Keratinocyte (primary cell): ENCODE measurements around the gene TRIM66.

Experiments used
- EZH2 ChIP-seq: IDR thresholded peaks from one replicate; pipeline ENCODE4 v1.6.1; 2012; ENCODE audit warnings: inconsistent platforms, mild to moderate bottlenecking, low read length, moderate library complexity
- TF ChIP-seq, protein P1 (sequence below), 3 experiments: IDR thresholded peaks in 1 of 3; conservative IDR thresholded peaks in 1 of 3; optimal IDR thresholded peaks in 1 of 3; 2 replicates in 2 of 3; 3 replicates in 1 of 3; pipeline versions ENCODE3 to v1.5.1; 2011; ENCODE audit warnings: low read length in 3 of 3, mild to moderate bottlenecking in 3 of 3, moderate library complexity in 2 of 3, control low read depth in 1 of 3, inconsistent platforms in 1 of 3; ENCODE audit not compliant: insufficient read depth in 2 of 3; ENCODE audit errors: extremely low read depth in 1 of 3

DNA sequence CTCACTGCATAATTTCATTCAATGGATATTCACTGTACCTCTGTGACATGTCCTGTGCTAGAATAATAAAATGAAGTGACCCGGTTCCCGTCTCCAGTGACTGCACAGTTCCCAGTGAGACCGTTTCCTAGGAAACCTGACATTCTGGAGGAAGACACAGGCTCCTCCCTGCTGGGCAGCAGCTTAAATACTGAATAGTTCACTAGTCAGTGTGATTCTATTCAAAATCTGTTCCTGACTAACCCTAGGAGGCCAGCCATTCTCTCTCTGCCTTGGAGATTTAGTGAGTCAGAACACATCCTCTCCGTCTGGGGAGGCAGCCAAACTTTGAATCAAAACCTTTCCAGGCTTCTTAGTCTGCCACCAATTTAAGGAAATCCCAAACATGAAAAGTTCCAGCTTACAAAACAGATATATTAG lies 11.3 kb downstream of the TRIM66 start:
- TF ChIP-seq, protein P1, sequence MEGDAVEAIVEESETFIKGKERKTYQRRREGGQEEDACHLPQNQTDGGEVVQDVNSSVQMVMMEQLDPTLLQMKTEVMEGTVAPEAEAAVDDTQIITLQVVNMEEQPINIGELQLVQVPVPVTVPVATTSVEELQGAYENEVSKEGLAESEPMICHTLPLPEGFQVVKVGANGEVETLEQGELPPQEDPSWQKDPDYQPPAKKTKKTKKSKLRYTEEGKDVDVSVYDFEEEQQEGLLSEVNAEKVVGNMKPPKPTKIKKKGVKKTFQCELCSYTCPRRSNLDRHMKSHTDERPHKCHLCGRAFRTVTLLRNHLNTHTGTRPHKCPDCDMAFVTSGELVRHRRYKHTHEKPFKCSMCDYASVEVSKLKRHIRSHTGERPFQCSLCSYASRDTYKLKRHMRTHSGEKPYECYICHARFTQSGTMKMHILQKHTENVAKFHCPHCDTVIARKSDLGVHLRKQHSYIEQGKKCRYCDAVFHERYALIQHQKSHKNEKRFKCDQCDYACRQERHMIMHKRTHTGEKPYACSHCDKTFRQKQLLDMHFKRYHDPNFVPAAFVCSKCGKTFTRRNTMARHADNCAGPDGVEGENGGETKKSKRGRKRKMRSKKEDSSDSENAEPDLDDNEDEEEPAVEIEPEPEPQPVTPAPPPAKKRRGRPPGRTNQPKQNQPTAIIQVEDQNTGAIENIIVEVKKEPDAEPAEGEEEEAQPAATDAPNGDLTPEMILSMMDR (optimal IDR thresholded peaks at IDR 0.05 in 1 of 3, IDR thresholded peaks at IDR 0.05 in 1 of 3, conservative IDR thresholded peaks at IDR 0.05 in 1 of 3; ENCODE audit: extremely low read depth in 1 of 3, insufficient read depth in 2 of 3, low read length in 3 of 3): no peak
- TF ChIP-seq EZH2: no peak
